ENCODE data around the gene CD81.

The CD81 gene

DNA sequence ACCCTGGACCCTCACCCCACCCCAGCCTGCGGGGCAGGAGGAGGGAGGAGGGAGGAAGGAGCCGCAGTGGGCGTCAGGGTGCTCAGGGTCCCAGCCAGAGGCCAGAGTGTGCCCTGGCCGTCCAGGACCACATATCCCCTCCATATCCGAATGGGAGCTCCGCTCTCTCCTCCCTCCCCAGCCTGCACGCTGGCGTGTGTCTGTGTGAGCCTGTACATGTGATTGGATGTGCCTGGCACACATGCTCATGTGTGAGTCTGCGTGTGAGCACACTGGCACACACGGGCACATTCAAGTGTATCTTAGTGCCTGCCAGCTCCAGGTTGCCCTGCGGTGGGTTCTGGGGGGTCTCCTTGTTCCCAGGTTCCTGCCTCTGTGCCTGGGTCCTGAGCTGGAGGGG, 31.6 kb downstream of the CD81 start:
- no peak for DNase-seq

DNA sequence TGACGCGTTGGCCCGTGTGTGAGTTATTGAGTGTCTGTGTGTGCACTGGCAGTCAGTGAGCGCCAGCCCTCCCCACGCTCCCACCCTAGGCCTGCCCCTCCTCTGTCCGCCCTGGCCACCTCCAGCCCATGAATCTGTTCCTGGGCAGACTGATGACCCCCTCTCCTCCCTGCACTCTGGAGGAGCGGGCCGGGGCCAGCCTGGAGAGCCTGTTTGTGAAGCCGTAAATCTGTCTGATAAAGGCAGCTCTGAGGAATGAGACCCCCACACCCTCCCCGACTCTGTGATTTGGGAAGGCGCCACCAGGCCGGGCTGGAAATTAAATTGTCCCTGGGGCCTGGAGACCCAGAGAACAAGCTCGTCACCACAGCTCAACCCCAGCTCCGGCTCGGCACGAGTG, 32.0 kb downstream of the CD81 start:
- DNase-seq: peak in 1 of 3 experiments; percentile 40

DNA sequence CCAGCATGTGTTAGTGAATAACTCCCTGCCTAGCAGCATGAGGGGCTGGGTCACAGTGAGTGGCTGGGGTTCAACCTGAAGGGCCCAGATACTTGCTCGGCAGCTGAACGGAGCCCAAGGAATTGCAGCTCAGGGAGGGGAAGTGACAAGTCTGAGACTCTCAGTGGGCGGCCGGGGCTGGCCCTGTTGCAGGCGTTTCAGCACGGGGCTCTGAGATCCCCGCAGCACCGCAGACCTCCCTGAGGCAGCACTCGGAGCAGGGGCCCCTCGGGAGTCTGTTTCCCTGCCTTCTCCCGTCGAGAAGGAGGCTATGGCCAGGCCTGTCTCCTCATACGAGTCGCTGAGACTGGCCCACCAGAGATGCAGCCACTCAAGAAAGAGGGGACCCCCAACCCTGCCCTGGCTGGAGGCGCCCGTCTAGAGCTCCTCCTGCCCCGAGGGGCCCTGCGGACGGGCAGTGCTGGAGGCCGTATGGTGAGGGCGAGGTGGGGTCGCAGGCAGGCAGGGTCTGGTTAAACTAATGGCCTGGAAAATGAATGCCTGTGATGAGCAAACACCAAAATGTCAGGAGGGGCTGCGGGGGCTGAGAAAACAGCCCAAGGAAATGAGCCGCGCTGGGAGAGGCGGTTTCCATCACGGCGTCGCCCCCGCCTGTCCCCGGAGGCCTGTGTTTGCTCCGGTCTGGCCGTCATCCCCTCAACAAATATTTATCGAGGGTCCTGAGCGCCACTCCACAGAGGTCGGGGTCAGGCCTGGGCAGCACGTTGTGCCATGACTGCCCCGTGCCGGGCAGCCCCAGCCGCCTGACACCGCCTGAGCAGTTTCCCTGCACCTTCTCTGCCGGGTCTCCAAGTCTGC, 32.7 kb downstream of the CD81 start:
- DNase-seq: peak in 1 of 3 experiments; percentile 40

DNA sequence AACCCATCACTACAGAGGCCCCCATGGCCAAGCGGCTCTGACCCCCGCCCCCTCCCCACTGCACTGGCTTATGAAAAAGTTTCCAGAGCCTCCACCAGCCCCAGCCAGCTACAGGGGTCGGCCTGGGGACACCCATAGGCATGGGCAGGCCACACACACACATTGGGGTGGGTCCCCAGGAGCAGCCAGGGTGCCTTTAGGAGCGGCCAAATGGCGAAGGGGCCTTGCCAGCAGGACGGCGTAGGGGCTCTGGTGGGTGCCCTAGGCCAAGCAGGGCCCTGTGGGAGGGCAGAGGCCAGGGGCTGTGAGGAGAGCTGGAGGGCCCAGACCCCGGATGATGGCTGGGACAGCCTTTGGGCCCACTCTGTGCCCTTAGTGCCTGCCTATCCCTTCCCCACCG, 33.5 kb downstream of the CD81 start:
- no peak for DNase-seq

DNA sequence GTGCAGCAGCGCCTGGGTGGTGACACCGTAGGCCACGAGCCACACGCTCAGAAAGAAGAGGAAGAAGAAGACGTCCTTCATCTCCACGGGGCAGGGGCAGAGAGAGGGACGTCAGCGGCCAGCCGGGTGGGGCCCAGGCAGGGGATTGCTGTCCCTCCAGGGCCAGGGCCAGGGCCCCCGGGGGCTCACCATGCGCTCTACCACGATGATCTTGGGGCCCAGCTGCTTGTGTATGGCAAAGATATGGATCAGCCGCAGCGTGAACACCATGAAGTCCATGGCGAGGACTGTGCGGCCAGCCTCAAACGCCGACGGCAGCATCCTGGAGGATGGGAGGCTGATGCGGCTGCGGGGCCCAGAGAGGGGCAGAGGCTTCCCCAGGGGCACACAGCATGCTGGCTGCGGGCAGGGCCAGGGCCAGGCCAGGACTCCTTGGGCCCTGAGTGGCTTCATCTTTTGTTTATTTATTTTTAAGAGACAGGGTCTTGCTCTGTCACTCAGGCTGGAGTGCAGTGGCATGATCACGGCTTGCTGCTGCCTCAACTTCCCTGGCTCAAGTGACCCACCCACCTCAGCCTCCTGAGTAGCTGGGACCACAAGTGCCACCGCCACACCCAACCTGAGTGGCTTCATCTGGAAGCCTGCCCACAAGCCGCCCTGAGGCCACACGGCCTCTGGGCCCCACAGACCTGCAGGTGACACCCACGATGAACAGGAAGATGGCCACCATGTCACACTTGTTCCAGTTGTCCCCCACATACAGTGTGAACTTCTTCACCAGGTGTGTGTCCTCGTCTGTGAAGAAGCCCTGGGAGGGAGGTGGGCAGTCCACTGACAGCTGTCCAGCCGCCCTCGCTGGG, 34.6 kb downstream of the CD81 start:
- DNase-seq: no peak

DNA sequence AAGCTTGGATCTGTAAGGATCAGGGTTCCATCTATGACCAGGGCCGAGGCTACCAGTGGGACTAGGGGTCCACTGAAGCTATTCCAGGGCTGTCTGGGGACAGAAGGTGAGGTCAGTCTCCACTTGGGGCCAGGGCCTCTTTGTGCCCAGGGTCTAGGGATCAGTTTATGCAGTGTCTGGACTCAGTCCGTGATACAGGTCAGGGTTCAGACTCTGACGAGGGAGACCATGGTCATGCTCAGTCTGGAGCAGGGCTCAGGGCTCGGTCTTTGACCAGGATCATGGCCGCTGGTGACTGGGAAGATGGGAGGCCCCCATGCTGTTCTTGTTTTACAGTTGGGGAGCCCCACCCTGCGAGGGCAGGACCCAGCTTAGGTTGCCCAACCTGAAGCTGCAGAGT, 35.2 kb downstream of the CD81 start:
- DNase-seq: no peak

DNA sequence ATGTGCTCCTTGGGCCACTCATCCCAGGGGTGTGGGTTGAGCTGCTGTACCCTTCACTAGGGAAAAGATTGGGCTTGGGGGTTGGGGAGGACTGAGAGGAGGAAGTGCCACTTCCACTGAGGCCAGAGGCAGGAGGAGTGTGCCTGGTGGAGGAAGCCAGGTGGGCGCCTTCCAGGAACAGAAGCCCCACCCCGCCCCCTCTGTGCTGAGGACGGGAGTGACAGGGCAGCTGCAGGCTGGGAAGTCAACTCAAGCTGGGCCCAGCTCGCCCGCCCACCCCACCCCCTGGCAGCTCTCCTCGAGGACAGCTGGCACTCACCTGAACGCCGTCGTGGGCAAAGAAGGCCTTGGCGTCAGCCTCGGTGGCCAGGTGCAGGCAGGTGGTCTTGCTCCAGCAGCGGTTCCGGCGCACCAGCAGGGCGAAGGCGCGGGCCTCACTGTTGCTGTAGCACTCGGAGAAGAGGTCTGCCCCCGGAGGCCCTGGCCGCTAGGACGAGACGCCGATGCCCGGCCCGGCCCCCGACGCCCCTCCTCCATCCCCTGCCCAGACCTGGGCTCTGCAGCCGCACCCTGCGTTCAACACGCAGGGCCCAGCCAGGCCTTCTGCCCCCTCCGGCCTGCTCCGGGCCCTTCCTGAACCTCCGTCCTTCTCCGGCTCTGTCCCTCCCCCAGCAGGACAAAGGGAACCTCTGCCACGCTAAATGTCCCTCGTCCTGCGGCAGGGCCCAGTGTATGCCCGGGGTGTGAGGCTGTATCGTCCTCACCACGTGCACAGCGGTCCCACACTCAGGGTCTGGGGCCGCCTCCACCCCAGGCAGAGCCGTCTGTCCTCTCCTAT, 36.9 kb downstream of the CD81 start:
- DNase-seq: peak in 2 of 3 experiments; percentile 25 to 55

DNA sequence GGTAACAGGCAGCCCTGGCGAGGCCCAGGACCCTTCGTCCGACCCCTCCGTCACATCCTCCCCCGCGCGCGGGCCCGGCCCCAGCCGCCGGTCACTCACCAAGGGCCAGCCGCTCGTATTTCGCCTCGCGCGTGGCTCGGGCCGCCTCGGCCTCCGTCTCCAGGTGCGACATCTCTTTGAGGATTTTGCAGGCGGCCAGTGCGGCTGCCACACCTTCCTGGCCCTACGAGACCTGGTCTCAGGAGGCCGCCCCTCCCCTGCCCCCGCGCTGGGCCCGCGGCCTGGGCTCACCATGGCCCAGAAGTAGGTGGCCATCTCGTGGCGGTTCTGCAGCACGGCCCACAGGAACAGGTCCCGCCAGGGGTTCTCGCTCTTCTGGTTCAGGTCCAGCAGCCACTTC, 37.5 kb downstream of the CD81 start:
- no peak for DNase-seq

DNA sequence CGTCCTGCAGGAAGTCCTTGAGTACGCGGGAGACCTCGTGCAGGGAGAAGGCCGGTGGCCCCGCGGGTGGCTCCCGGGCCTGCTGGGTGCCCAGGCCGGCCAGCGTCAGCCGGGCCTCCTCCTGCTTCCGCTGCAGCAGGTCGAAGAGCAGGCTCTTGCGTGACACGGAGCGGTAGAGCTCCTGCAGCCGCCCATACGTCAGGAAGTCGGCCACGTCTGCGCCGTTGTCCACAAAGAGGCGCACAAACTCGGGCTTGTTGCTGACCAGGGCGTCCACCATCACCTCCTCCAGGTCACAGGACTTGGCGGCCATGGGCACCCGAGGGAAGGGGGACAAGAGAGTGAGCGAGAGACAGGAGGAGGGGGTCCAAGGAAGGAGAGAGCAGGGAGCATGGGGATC, 38.1 kb downstream of the CD81 start:
- no peak for DNase-seq

DNA sequence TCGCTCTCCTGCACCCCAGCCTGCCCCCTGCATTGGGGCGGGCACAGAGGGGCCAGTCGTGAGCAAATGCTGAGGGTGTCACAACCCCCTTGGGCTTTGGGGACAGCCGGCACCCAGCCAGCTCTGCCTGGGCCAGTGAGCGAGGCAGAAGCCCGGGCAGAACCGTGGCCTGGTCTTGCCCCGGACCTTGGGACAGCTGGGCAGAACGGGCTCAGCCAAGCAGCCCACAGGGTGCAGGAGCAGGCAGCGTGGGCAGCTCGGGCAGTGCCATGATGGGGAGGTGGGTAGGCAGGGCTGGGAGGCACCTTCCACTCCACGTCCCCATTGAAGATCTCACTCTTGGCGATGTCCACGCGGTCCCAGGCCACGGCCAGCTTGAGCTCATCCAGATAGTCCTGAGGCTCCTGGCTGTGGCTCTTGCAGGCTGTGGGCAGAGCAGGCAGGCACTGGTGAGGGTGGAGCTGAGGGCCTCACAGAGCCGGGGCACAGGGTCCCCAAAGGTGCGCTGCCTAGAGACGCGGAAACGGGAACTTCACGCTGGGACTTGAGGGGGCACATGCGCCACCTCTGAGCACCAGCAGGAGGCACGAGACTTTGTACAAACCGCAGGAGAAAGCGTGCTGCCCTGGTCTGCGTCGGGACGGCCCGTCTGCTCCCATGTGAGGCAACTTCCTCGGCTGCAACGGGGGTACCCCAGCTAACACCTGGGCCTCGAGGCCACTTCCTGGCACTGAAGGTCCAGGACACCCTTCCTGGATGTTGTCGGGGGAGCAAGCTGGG, 38.7 kb downstream of the CD81 start:
- no peak for DNase-seq

DNA sequence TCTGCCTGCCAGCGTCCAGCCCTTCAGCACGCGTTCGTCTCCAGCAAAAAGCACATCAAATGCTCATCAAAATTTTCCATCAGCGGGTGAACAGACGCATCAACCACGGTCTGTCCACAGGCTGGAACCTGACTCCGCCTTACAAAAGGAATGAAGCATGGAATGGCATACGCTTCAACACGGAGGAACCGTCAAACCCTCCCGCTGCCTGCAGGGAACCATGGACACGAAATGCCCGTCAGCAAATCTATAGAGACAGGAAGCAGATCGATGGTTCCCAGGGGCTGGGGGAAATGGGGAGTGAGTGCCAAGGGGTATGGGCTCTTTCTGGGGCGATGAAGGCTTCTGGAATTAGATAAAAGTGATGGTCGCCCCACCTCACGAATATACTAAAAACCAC, 39.7 kb downstream of the CD81 start:
- no peak for DNase-seq

DNA sequence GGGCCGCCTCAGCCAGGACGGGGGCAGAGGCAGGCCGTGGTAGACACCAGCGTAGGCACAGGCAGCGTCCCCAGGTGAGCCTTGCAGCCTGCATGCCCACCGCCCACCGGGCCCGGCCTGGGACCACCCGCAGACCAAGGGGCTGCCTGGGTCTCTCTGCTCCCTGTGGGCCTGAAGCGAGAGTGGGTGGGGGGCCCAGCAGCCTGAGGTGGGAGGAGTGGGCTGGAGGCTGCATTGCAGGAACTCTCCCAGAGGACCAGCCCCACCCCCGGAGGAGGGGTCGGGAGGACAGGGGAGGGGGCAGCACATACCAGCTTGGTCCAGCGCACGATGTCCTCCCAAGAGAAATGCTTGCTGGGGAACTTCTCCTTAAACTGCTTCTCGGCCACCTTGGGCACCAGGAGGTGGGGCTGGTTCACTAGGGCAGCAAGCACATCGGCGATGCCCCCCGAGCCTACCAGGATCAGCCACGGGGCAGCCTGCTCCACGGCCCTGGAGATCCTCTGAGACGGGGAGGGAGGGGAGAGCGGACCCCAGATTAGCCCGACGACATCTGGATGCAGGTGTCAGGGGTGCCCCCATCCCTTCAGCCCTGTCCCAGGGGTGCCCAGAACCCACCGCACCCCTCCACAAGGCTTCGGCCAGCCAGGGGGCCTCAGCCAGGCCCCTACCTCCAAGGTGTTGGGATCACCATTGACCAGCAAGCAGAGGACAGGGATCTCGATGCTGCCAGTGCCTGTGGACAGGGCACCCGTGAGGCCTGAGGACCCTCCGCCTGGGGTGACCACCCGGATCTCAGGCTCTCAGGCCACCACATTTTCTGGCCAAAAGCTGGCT, 41.0 kb downstream of the CD81 start:
- DNase-seq: no peak

DNA sequence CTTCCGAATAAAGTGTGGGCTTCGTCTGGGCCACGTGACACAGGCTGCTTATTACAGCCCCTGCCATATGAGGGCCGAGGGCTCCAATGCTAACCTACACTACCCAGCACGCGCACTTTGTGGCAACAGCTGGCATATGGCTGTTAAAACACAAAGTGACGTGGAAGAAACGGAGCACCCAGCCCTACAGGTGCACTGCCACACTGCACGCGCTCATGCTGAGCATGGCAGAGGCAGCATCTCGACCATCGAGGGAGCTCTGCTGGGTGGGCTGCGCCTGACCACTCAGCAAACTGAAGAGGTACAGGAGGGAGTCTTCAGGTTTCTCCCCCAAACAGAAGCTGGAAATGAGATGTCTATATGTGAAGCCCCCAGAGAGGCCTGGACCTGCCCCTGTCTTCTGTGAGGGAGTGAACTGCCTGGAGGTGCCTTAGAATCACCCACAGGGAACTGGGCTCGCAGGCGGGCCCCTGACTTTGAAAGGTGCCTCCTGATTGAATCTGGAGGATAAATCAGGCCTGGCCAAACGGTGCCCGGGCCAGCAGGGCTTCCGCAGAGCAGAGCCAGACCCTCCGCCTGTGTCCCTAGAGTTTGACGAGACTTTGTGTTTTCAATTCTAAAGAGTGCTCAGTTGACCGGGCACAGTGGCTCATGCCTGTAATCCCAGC, 41.7 kb downstream of the CD81 start:
- DNase-seq: no peak

DNA sequence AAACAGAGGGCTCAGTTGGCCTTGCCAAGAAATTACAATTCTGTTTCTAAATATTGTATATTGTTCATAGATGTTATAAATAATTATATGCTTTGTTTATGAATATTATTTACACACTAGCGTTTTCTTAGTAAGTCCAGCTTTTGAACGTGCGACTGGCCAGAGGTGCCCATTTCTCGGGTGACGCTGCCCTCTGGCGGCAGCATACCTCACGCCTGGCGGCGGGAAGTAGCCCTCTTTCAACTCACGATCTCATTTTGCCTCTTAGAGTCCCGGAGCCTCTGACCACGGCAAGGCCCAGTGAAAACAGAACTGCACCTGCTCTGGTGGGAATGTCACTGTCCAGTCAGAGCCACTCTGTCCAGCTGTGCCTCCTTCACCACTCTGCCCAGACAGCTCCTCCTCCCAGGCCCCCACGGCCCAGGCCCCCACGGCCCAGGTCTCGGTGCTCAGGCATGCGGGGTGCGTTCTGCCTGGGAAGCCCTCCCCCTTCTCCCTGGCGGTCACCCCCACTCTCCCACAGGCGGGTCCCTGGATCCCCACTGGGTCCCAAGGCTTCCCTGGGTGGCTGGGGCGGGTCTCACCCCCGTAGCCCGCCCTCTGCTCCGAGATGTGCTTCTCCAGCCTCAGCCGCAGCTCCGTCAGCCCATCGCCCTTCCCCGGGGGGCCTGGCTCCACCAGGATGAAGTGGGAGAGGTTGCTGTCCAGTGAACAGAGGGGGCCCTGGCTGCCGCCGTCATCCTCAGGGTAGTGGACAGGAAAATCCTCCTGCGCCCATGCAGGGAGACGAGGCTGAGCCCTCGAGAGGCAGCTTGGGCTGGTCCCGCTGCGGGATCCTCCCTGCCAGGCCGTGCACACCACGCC, 42.8 kb downstream of the CD81 start:
- DNase-seq: peak; percentile 35 to 75 (median 45)

DNA sequence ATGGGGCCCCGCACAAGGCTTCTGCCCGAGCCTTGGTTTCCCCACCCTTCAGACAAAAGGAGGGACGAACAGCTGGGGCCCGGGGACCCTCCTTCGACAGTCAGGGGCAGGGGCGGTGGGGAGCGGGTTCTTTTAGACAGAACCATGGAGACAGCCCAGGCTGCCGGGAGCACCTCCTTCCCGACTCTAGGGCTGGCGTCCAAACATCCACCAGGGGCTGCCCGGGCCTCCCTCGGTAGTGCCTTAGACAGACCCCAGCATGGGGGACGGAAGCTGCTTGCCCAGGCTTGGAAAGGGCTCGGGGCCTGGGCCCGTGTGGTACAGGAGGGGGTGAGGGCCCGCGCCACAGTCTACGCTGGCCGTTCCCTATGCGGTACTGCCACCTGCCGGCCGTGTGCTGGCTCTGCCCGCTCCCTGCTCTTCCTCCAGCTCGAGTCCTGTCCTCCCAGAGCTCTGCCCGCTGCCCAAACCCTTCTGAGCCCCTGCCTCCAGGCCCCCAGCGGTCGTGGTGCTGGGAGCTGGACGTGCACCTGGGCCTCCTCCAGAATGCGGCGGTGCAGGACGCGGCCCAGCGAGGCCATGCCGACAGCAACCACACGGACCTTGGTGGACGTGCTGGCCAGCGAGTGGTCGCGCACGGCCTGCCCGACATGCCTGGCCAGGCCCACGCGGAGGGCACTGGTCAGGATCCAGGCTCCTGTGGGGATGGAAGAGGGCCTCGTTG, 43.6 kb downstream of the CD81 start:
- DNase-seq: peak; percentile 17 to 84 (median 71)

DNA sequence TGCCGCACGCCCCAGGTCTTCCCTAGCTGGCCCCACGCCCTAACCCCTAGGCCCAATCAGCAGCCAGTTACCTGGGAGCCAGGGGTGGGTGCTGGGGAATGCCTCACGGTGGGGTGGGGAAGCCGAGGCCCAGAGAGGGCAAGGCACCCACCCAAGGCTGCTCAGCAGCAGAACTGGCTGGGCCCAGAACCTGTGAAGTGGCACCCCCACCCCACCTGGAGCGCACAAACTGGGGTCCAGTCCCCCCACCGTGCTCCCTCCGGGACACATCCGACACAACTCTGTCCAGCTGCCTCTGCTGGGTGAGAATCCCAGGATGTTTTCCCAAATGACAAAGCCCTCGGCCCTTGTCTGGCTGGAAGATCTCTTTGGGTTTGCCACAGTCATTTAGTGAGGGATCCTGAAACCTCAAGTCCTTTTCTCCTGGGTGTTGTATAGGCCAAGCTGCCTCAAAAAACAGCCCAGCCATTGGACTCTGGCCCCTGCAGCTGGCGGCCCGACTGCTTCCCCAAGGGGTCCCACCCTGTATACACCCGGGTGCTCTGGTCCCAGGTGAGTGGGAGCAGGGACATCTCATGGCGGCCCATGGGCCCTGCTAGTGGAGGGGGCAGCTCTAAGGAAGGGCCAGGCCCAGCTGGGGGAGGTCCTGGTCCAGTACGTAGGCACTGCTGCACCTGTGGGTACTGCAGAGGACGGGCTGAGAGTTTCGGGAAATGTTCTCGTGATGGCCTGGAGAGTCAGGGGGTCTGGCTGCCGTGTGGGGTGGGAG, 44.3 kb downstream of the CD81 start:
- no peak for DNase-seq

DNA sequence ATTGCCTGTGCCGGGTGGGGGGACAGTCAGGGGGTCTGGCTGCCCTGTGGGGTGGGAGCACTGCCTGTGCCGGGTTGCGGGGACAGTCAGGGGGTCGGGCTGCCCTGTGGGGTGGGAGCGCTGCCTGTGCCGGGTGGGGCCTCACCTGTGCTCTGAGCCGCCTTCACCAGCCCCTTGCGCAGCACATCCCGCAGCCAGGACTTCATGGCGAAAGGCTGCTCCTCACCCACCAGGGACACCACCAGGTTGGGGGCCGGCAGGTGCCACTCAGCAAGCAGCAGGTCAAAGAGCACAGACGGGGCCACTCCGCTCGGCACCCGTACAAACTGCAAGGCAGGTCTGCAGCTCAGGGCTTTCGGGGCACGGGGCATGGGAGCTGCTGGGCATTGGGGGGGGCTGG, 44.9 kb downstream of the CD81 start:
- DNase-seq: no peak

DNA sequence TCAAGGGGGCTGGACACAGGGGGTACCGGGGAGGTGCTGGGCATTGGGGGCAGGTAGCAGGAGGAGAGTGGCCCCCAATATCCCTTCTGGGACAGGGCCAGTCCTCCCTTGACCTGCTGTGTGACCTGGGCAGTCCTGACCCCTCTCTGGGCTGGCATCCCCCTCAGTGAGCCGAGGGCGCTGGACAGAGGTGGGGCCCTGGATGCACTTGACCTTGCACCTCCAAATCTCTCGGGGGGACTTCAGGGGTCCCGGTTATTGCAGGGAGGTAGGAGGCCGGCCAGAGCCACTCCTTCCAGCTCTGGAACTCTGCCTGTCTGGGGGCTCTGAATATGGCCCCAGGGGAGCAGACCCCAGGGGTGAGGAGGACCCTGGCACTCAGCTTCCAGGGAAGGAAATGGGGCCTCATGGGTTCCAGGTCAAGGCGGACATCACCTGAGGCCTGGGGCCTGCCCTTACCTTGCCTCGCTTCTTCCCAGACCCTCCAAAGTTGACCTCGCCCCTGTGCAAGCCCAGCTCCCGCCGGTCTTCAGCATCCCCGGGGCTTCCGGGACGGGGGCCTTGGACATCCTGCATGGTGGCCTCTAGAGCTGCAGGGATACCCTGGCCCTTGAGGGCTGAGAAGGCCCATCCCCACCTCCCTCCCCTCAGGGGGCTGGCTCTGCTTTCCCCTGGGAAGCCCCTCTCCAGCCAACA, 45.5 kb downstream of the CD81 start:
- DNase-seq: no peak

All from NCI-H1417 (cell line).